NB4 (cell line): ENCODE results near the gene NHERF1.

Source experiments
- MYC ChIP-seq: IDR thresholded peaks from 2 replicates; pipeline ENCODE4 v1.6.1; 2011; ENCODE audit warnings: low read depth, low read length
- POLR2A ChIP-seq: IDR thresholded peaks from 2 replicates; pipeline ENCODE4 v1.6.1; 2011; ENCODE audit warnings: mild to moderate bottlenecking; ENCODE audit not compliant: insufficient read length; ENCODE audit errors: extremely low read depth
- TF ChIP-seq, protein P1 (sequence below): IDR thresholded peaks from one replicate; pipeline ENCODE4 v1.5.1; 2012; ENCODE audit warnings: low read depth, low read length
- TF ChIP-seq, protein P2 (sequence below): IDR thresholded peaks from 2 replicates; pipeline ENCODE4 v1.6.1; 2011; ENCODE audit warnings: low read depth, low read length

DNA sequence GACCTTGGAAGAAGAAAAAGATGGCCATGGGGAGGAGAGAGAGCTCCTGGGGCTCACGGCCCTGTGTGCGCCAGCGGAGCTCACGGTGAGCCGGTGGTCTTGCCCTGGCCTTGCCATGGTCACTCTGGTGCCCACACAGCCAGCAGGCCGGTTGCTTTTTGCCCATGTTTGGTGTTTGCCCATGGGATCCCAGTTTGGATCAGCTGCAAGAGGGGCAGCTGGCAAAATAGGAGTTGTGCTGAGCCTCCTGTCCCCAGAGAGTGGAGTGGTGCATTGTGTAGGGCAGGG is 1.6 kb downstream of the NHERF1 start:
- TF ChIP-seq POLR2A (no peak), MYC (no peak)
- TF ChIP-seq, protein P1, sequence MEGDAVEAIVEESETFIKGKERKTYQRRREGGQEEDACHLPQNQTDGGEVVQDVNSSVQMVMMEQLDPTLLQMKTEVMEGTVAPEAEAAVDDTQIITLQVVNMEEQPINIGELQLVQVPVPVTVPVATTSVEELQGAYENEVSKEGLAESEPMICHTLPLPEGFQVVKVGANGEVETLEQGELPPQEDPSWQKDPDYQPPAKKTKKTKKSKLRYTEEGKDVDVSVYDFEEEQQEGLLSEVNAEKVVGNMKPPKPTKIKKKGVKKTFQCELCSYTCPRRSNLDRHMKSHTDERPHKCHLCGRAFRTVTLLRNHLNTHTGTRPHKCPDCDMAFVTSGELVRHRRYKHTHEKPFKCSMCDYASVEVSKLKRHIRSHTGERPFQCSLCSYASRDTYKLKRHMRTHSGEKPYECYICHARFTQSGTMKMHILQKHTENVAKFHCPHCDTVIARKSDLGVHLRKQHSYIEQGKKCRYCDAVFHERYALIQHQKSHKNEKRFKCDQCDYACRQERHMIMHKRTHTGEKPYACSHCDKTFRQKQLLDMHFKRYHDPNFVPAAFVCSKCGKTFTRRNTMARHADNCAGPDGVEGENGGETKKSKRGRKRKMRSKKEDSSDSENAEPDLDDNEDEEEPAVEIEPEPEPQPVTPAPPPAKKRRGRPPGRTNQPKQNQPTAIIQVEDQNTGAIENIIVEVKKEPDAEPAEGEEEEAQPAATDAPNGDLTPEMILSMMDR, result no peak
- TF ChIP-seq, protein P2, sequence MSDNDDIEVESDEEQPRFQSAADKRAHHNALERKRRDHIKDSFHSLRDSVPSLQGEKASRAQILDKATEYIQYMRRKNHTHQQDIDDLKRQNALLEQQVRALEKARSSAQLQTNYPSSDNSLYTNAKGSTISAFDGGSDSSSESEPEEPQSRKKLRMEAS, result no peak
